GM08714 (cell line): ENCODE results near the gene OMP.
"Not testable (repeated sequence)": the region's sequence is repeated elsewhere in the genome, so short reads cannot be mapped to it uniquely, and the experiment has no call there.

ENCODE experiments used
- H3K4me3 ChIP-seq: fragments of 200-500 bp; sonication (Bioruptor generic); 2 replicates; pipeline ENCODE4 v1.5.1; 2014; ENCODE audit warnings: mild to moderate bottlenecking, low read length, inconsistent platforms
- ZNF274 ChIP-seq: IDR thresholded peaks from 2 replicates; pipeline ENCODE4 v1.6.1; 2012; ENCODE audit warnings: mild to moderate bottlenecking, low read depth, low read length

The OMP gene, protein sequence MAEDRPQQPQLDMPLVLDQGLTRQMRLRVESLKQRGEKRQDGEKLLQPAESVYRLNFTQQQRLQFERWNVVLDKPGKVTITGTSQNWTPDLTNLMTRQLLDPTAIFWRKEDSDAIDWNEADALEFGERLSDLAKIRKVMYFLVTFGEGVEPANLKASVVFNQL

DNA sequence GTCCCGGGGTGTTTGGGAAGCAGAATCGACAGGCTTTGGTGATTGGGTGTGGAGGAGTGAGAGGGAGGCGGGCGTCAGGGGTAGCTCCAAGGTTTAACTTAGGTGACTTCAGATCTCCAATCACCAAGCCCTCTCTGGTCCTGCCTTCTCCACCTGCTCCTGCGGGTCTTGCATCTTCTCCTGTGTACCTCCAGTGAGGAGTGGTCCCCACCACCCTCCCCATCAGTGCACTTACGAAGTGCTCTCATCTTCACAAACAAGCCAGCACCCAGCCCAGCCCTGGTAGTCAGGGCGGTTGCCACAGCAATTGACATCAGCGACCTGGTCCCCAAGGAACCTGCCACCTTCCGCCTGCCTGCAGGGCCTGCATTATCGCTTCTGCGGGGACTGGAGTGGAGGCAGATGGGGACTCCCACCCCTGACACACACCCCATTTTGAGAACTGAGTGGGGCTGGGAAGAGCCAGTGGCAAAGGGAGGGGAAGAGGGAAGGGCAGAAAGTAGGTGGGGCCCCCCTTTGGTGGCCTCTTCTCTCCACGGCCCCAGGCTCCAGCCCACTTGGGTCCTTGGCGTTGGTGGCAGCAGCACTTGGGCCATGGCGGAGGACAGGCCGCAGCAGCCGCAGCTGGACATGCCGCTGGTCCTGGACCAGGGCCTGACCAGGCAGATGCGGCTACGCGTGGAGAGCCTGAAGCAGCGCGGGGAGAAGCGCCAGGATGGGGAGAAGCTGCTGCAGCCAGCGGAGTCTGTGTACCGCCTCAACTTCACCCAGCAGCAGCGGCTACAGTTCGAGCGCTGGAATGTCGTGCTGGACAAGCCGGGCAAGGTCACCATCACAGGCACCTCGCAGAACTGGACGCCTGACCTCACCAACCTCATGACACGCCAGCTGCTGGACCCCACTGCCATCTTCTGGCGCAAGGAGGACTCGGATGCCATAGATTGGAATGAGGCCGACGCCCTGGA is at the start of gene OMP:
OMP (plus strand) TSS at position 595 of the 965 bp plus-strand sequence; CDS start at position 595, 0 bp downstream.
- no peak within 1 kb of the TSS for H3K4me3 ChIP-seq
- TF ChIP-seq ZNF274: no peak

DNA sequence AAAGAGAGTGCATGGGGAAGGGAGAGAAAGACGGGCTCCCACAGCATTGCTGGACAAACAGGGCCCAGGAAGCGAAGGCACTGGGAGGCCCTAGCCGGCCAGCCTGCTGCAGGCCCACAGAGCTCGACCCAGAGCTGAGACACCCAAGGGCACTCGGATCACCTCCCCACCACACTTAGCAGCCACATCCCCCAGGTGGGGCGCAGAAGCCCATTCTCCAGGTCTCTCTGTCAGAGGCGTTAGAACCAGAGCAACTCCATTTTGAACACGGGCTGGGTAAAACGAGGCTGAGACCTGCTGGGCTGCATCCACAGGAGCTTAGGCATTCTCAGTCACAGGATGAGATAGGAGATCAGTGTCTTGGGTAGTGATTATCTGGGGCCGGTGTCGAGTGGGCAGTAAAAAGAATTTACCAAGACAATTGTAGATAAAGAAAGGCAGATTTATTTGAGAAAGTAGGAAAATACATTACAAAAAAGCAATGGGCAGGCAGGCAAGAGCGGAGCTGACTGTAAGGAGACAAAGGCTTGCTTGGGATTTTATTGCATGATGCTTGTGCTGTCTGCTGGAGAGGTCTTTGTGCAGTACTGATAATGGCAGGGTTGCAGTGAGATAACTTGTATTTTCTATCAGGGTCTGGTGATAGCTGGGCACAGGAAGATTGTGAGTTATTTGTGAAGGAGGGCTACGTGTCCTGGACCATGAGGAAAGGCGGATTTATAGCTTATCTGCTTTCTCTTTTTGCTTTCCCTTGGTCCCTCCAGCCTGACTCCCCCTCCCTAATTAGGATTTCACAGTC is 49.2 kb upstream of the OMP start:
- no peak overlapping the region for H3K4me3 ChIP-seq
- no peak for TF ChIP-seq ZNF274

DNA sequence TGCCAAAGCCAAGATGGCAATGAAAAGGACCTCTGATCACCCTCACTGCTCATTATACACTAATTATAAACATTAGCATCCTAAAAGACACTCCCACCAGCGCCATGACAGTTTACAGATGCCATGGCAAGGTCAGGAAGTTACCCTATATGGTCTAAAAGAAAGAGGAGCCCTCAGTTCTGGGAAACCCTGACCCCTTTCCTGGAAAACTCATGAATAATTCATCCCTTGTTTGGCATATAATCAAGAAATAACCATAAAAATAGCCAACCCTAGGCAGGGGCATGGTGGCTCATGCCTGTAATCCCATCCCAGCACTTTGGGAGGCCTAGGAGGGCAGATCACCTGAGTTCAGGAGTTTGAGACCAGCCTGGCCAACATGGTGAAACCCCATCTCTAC is 48.6 kb upstream of the OMP start:
- no peak for TF ChIP-seq ZNF274
- H3K4me3 ChIP-seq: no peak overlapping the region

DNA sequence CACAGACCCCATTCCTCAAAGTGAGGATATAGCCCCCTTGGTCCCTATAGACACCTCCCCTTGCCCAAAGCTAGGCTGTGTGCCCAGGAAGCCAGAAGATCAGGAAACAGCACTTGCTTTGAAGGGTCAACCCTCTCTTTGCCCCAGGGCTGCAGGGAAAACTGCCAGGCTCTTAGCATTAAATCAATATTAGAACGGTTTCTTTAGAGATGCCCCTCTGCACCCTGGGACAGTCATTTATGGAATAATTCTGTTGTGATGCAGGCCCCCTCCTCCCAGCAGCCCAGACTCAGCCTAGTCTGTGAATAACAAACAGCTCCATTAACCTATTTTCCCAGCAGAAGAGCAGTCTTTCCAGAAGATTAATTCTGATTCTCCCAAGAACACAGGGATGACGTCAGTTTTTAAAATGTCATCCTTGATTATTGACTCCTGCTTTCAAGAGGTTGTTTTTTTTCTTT is 47.5 kb upstream of the OMP start:
- H3K4me3 ChIP-seq: no peak overlapping the region
- TF ChIP-seq ZNF274: no peak

DNA sequence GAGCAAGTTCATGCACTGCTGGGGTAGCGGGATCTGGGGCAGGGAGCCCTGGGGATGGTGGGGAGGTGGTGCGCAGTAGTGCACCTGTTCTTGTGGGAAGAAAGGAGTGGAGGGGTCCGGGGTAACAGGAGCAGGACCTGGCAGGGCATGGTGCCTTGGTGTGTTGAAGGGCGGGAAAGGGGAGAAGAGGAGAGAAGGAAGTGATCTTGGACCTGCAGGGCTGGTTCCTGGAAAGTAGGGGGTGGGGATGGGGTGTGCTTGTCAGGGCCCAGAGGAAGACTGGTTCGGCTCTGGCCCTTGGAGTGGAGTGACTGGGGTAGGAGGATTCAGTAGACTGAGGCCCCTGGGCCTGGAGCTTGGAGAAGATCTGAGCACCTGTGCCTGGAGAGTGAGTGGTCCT is 46.7 kb upstream of the OMP start:
- H3K4me3 ChIP-seq: no peak overlapping the region
- no peak for TF ChIP-seq ZNF274

DNA sequence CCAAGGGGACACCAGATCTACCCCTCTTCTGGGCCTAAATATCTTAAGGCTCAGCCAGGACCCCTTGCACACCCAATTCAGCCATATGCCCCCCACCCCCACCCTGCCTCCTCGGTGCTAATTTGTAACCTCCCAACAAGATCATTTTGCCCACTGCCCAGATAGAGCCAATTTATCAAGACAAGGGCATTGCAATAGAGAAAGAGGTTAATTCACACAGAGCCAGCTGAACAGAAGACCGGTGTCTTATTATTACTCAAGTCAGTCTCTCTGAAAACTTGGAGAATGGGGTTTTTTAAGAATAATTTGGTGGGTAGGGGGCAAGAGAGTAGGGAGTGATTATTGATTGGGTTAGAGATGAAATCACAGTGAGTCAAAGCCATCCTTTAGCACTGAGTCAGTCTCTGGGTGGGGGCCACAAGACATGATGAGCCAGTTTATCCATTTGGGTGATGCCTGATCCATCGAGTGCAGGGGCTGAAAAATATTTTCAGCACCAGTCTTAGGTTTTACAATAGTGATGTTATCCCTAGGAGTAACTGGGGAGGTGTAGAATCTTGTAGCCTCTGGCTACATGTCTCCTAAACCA is 45.7 kb upstream of the OMP start:
- no peak overlapping the region for H3K4me3 ChIP-seq
- TF ChIP-seq ZNF274: no peak

DNA sequence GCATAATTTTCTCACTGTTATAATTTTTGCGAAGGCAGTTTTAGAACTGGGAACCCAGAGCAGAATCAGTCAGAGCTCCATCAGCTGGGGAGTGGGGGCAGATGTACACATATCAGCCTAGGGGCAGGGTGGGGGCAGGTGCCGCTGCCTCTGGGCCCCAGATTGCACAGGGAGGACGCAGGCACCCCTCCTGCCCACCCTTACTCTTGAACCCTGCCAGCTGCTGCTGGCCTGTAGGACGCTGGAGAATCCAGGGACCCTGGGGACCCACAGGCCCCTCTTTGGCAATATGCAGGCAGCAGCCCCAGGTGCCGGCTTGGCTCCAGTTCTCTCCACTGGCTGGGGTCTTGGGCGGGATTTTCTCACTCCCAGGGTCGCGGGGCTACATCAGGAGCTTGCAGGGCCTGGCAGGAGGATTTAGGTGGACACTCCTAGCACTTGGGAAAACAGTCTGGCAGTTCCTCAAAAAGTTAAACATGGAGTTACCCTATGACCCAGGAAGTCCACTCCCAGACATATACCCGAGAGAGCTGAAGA is 44.6 kb upstream of the OMP start:
- no peak for TF ChIP-seq ZNF274
- H3K4me3 ChIP-seq: no peak overlapping the region

DNA sequence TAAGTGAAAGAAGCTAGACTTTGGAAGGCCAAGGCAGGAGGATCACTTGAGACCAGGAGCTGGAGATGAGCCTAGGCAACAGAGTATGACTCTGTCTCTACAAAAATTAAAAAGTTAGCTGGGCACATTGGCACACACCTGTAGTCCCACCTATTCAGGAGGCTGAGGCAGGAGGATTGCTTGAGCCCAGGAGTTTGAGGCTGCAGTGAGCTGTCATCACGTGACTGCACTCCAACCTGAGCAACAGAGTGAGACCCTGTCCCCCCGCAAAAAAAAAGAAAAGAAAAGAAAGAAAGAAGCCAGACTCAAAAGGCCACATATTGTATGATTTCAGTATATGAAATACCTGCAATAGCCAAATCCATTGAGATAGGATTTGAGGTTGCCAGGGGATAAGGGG is 43.7 kb upstream of the OMP start:
- TF ChIP-seq ZNF274: no peak
- no peak overlapping the region for H3K4me3 ChIP-seq

DNA sequence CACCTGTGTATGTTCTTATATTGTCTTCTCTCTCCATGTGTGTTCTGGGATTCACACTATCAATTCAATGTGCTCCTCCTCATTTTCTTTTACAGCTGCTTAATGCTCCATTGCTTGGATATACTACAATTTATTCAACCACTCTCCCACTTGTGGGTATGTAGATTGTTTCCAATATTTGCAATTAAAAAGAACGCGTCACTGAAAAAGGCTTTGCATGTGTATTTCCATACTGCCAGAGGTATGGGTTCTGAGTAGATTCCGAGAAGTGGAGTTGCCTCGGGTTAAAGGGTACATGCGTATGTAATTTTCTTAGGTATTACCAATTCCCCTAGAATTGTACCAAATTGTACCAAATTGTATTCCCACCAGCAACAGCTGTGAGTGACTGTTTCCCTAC is 42.8 kb upstream of the OMP start:
- no peak overlapping the region for H3K4me3 ChIP-seq
- no peak for TF ChIP-seq ZNF274

DNA sequence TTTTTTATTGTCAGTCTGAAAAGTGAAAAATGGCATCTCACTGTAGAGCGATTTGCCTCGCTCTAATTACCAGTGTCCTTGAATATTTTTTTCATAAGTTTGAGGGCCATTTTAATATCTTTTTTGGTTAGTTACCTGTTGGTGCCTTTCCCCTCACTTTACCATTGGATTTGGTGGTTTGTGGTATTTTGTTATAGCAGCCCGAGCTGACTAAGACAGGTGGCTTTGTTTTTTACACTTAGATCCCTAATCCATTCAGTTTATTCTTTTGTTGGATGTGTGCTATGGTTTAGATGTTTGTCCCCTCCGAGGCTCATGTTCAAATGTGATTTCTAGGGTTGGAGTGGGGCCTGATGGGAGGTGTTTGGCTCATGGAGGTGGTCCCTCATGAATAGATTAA is 42.4 kb upstream of the OMP start:
- no peak overlapping the region for H3K4me3 ChIP-seq
- TF ChIP-seq ZNF274: no peak

DNA sequence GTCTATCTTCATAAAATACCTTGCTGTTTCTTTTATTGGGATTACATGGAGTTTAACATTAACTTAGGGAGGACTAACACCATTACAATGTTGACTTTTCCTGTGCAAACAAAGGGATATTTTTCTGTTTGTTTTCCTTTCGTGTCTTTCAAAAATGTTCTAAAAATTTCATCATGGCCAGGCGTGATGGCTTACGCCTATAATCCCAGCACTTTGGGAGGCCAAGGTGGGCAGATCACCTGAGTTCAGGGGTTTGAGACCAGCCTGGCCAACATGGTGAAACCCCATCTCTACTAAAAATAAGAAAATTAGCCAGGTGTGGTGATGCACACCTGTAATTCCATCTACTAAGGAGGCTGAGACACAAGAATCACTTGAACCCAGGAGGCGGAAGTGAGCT is 41.4 kb upstream of the OMP start:
- not testable (repeated sequence) for H3K4me3 ChIP-seq

DNA sequence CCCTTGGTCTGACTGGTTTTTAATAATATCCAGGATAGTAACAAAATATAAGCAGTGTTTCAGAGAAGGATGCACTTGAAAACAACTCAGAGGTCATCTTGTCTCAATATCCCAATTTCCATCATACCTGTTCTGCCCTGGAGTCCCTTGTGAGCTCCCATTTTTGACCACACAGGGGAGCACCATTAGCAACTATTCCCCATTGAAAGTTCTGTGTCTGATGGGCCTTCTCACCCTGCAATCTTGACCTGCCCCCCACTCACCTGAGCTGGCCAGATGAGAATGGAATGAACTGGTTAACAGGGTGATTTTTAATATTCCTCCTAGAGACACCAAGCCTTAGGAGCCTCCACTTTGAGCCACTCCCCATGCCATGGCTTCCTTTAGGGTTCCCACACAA is 39.7 kb upstream of the OMP start:
- no peak overlapping the region for H3K4me3 ChIP-seq
- no peak for TF ChIP-seq ZNF274

DNA sequence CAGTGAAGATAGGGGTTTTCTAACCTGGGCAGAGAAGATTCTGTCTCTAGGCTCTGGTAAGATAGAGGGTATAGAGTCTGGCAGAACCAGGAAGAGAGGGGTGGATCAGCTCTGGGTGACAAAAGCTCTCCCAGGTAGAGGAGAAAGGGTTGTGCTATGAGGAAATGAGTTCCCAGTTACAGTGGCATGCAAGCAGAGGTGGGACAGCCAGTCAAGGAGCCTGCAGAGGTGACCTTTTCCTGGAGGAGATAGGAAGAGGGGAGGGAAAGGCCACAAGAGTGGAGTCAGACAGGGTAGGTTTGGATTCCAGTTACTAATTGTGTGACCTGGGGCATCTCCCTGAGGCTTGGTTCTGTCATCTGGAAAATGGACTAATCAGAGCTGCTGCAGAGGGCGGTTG is 39.2 kb upstream of the OMP start:
- no peak for TF ChIP-seq ZNF274
- no peak overlapping the region for H3K4me3 ChIP-seq

DNA sequence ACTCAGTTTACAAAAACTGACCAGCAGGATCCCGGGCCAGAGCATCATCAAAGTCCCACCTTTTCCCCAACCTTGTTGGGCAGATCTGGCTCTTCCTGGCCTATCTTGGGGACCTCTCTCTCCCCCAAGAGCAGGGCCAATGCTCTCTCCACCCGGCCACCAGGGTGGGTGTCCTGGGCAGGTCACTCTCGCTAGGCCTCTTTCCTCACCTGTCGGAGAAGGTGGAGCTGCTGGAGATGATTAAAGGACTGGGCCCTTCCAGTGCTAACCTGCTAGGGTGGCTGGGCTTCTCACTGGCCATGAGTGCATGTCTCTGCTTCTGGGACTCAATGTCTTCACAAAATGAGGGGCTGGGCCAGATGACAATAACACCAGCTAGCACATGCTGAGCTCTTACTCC is 38.8 kb upstream of the OMP start:
- H3K4me3 ChIP-seq: no peak overlapping the region
- TF ChIP-seq ZNF274: no peak
